GM18907 (cell line): ENCODE measurements around the gene BCDIN3D.
"Not testable (repeated sequence)": the region's sequence is repeated elsewhere in the genome, so short reads cannot be mapped to it uniquely, and the experiment has no call there.

Experiments used
- ATAC-seq: cut with Tn5 transposase; IDR thresholded peaks from one replicate; pipeline ENCODE4 v1.9.1; 2021; ENCODE audit warnings: mild to moderate bottlenecking, moderate library complexity; ENCODE audit not compliant: unreplicated experiment

Gene BCDIN3D

DNA sequence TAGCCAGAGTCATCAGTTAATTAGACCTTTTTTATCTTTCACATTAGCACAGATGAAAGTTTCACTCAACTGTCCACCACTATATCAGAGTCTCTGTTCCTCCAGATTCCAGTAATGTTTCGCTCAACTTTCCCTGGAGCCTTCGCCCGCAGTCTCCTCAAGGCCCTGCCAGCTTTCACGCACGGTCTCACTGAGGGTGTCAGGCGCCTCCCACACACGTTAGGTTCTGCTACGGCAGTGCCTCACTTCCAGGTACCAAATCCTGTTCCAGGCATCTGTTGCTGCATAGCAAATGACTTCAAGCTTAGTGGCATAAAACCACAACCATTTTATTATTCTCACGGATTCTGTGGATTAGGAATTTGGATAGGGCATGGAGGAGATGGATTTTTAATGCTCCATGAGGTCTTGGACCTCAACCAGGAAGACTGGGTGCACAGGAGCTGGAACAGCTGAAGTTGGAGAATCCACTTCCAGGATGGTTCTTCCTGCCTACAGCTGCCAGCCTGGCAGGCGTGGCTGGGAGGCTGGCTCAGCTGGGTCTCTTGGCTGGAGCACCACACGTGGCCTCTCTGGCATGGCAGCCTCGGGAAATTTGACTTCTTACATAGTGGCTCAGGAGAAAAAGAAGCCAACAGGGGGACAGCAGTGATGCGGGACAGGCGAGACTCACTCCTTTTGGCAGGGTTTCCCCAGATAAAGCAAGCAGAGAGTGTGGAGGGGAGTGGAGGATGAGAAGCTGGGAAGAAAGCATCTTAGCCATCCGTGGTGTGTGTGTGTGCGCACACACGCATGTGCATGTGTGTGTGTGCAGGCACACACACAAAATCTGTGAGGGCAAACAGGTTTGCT, 21.3 kb upstream of the BCDIN3D start:
- no peak for ATAC-seq

DNA sequence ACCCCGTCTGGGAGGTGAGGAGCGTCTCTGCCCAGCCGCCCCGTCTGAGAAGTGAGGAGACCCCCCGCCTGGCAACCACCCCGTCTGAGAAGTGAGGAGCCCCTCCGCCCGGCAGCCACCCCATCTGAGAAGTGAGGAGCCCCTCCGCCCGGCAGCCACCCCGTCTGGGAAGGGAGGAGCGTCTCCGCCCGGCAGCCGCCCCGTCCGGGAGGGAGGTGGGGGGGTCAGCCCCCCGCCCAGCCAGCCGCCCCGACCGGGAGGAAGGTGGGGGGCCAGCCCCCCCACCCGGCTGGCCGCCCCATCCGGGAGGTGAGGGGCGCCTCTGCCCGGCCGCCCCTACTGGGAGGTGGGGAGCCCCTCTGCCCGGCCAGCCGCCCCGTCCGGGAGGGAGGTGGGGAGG, 18.0 kb upstream of the BCDIN3D start:
- ATAC-seq, result not testable (repeated sequence)

DNA sequence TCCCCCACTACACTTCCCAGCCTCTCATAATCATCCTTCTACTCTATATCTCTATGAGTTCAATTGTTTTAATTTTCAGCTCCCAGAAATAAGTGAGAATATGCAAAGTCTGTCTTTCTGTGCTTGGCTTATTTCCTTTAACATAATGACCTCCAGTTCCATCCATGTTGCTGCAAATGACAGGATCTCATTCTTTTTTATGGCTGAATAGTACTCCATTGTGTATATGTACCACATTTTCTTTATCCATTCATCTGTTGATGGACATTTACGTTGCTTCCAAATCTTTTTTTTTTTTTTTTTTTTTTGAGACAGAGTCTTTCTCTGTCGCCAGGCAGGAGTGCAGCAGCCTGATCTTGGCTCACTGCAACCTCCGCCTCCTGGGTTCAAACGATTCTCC, 13.0 kb upstream of the BCDIN3D start:
- ATAC-seq, result not testable (repeated sequence)

DNA sequence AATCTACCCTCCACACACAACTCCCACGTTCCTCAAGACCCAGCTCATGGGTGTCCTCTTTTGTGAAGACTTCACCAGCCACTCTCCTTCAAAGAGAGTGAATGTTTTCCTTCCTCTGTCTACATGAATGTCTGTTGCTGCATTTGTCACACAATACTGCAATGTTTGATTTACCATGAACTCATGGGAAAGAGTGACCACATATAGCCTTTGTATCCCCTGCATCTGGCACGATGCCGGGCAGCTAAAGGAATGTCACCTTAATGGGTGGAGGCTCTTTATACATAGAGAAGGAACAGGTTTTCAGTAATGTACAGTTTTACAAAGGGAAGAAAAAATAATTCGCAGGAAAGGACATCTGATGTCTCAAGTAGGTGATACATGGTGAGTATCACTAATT, 12.1 kb upstream of the BCDIN3D start:
- no peak for ATAC-seq

DNA sequence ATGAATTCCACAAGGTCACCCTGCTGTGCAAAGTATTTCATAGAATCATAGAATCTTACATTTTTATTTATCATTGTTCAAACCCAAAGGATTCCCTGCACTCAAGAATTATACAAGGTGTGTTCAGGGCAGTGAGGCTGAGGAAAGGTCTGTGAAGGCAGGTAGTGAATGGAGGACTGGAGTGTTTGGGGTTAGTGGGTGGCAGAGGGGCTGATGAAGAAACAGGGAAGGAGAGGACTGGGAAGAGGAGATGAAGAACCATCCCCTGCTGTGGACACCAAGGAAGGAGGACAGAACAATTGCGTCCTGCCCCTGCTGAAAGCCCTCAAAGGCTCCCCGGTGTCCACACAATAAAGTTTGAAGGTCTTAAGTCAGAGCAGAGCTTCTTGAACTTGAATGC, 10.8 kb upstream of the BCDIN3D start:
- no peak for ATAC-seq

DNA sequence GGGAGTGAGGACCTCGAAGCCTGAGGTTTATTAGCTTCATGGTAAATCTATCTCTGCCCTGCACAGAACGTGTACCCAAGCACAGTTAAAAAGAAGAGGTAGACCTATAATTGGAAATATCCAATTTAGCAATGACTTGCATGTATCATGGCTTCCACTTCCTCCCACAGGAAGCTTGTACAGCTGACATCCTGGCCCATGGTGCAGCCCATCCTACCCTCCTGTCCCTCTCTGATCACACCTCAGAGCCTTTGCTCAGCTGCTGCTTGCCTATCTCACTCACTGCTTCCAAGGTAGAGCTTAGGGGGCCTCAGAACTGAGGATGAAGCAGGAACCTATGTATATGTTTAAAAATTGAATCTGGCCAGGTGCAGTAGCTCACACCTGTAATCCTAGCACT, 4.3 kb upstream of the BCDIN3D start:
- no peak for ATAC-seq

DNA sequence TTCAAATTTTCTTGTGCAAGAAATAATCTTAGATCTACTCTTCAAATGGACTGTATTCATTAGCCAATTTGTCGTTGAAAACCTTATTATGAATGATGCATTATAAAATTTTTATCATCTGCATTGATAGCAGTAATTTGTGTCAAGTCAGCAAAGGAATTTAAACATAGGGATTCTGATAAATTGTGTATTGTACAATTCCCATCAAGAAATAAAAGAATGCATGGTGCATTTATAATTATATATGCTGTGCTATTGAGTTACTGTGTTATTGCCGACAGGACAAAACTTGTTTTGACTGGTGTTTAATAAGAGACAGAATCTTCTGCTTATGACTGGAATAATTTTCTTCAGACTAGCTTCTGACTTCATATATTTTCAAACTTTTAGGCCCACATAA, 3.1 kb upstream of the BCDIN3D start:
- no peak for ATAC-seq

DNA sequence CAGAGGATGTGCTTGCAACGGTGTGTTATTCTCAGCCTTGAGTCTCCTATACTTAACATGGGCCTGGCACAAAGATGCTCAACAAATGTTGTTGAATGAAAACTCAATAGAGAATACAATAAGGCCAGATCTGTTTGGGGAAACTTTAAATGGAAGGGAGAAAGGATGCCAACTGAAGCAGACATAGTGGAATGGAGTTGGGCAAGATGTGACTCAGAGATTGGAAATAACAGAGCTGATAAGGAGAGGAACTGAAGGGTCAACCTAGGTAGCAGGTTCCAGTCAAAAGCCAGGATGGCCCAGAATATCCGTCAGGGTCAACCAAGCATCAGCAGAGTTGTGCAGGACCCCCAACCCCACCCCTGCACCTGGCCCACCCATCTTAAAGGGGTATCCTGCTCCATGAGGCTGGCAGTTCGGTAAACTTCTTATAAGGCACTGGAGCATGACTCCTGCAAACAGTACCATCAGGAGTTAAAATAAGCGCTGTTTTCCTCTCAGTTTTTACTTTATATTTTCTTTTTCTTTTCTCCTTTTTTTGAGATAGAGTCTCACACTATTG, 1.1 kb upstream of the BCDIN3D start:
- no peak for ATAC-seq

DNA sequence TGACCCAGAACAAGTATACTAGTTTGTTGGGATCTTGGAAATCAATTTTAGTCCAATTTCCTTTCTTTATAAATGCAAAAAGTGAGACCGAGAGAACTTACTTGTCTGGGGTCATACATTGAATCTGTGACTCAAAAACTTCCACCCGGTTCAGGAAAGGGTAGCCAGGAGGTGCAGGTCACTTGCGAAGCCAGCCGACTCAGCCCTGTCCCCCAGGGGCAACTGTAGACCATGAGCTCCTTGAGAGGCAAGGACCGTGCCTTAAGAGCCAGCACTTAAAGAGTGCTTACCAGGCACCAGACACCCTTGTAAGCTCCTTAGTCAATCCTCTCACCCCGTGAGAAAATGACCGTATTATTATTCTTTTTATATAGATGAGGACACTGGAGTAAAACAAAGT, 505 bp upstream of the BCDIN3D start:
- ATAC-seq, result peak; percentile 4

DNA sequence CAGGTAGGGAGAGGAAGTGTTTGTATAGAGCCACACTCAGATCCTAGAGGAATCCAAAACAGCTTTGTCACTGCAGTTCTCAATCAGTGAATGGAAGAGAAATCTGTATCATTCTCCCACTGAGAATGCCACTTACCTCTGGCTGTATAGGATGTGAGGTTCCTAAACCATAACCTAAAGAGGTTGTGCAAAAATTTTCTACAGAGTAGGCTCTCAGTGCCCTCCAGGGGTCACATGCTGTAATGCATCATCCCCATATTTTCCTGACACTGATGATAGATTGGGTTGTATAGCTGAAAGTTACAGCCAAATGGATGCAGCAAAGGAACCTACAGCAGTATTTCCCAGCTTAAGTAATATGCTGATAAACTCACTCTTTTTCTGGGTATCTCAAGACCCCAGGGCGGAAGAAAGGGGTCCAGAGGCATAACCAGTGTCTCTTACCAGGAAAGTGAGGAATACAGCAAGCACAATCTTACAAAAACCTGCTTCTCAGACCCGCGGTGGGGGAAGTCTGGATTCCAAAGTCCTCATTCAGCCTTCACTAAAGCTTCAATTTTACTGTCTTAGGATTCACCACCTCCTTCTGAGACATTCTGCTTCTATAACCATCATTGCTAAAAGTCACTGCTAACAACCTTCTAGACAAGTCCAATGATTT, 3.8 kb downstream of the BCDIN3D start:
- no peak for ATAC-seq

DNA sequence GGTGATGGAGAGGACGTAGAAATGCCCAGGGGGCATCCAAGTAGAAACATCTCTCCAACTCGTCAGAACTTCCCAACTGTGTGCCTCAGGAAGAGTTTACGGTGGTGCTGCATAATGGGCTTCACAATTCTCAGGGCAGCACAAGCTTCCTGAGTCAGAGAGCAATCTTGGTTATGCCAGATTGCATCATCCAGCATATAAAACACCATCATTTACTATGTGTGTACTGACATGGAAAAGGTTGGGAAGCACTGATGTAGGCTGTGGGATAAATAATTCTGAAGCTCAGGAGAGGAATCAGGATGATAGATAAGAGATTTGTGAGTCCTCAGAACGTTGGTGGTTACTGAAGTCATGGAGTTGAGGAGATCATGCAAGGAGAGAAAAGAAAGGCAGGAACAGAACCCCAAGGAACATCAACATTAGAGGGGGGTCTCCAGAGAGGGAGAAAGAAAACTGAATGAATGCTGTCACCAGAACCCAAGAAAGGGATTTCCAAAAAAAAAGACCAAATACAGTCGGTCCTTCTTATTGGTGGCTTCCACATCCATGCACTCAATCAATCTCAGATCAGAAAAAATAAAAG, 10.0 kb downstream of the BCDIN3D start:
- no peak for ATAC-seq

DNA sequence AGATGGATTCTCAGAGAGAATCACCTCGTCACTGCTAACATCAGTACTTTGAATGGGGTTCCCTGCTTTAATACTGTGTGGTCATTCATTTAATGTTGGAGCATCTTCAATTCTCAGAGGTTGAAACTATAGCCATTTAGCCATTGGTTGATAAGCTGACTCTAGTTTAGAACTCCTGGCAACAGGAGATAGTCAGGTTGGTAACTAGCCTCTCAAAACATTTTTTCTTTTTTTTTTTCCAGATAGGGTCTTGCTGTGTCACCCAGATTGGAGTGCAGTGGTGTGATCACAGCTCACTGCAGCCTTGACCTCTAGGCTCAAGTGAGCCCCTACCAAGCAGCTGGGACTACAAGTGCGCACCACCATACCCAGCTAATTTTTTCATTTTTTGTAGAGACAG, 11.2 kb downstream of the BCDIN3D start:
- no peak for ATAC-seq

DNA sequence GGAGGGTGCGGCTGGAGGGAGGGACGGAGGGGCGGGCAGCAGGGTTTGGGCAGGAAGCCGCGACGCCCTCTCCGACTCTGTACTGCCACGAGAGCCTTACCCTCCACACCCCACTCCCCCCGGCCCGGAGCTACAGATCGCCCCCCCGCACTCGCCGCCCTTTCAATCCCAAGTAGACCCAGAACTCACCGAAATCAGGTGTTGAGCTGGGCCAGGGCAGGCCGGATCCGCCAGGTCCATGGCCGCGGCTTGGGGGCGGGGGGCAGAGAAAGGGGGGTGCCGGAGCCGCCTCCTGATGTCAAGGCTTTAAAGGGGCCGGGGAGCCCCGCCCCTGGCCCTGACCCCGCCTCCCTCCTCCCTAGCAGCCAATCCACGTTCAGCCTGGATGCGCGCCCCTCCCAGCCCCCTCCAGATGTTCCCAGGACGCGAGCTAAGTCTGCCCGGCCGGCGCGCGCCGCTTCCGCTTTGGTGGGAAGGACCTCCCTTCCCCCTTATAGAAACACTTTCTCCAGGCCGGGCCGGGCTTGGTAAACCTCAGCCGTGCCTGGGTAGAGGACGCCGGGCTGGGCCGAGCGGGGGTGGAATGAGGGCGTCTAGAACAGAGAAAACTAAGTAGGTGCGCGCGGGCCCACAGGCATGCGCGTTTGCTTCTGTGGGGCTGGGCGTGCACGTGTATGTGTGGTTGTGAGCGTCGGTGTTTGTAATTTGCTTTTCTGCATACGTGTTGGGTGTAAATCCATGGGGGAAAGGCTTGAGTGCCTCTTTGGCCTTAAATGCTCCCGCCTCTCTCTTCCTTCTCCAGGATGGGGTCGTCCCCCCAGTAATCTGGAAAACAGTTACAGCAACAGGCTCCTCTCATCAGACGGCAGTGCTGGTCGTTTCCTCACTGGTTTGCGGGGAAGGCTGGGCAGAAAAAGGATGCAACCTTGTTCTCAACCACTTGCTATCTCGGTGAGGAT, 14.5 kb downstream of the BCDIN3D start, which contains the start of gene NCKAP5L:
NCKAP5L (minus strand) TSS at position 281 of the 959 bp plus-strand sequence. CDS start 24,369 bp downstream, outside the sequence.
- peak; percentile 83 for ATAC-seq

DNA sequence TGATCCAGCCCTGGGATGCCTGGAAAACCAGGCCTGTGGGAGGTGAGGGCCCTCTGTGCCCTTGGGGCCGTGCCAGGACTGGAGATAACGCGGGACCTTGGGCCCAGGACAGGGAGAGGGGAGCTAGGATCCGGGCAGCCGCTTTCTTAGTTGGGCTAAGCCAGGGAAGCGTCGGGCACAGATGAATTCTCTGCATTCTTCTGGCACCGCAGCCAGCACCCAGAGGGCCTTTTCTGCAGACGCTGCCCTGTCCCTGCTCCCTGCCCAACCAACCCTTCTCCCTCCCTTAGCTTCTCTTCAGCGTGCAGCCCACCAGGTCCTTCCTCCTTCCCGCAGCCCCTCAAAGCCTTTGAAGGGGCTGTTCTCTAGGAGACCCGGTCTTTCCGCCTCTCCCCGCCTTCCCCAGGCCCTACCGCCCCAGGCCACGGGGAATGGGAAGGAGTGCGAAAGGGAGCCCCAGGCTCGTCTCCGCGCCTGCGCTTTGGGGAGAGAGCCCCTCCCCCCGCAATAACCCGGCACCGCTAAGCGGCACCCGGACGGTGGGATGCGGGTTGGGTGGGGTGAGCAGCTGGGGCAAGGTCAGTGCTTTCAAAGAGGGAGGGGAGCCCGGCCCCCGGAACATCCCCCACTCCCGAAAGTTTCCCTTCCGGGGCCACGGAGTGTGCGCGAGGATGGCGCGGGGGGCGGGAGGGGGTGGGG, 15.4 kb downstream of the BCDIN3D start:
- ATAC-seq, result peak; percentile 20

DNA sequence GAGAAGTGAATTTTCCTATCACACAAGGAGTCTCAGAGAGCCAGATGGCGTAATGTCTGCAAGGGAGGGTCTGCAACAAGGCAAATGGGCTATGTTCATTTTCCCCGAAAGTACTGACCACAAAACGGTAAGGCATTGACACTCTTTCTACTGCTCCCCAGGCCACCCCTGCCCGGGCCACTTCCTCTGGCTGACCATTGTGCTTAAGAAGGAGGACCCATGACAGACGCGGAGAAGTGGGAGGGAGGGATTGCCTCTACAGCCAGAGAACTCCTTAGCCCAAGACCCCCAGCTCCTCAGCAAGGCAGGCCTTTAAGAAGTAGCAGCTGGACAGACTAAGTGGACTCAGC, 15.9 kb downstream of the BCDIN3D start:
- no peak for ATAC-seq

DNA sequence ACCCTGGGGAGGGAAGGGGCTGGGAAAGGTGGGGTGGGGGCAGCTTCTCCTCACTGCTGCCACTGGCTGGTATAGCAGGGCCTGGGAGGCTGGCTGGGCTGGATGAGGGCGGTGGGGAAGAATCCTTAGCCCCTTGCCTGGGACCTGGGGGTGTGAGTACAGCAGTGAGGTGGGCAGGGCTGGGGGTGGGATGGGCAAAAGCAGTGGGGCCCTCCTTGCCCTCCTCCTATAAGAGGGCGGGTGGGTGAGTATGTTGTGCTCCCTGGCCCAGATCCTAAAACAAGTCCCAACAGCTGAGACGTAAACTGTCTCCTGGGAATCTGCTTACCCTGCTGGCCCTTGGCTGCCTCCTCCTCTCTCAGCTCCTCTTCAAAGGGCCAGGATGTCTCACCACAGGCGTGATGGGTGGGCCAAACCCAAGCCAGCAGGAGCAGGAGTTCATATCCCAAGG, 16.9 kb downstream of the BCDIN3D start:
- ATAC-seq, result no peak

DNA sequence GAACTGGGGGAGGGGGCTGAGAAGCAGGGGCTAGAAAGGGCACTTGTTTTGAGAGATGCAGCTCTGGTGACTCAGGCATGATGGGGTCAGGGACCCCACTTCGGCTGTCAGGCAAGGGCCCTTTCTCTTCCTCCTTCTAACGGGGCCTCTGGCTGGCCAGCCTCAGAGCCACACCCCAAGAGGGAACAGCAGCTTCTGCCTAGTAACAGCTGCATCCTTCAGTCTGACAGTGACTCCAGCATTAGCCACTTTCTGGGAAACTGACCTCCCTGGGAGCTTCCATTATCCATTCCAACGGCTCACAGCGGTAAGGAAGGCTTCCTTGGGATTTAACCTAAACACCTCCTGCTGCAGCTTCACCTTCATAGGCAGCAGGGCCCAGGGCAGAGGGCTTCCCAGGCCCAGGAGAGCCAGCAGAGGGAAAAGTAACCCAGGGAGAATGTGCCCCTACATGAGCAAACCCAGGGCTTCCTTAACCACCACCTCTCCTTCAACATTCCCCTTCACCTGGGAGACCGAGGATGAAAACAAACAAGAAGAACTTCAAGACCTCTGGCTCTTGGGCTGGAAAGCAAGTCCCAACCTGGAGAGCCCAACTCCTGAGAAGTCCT, 17.4 kb downstream of the BCDIN3D start:
- no peak for ATAC-seq

DNA sequence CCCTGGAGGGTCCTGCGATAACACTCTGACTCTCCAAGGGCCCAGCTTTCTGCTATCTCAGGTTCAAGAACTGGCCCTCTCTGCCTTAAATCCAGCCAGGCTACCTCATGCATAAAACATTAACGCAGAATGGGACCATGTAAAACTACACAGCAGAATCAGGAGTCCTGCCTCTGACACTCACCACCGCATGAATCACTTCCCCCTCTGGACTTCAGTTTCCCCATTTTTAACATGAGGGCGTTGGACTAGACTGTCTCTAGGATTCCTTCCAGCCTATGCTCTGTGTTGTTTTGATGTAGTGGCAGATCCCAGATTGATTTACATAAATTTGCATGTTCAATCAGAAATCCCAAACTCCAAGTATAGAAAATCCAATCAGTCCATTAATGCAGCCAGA, 18.0 kb downstream of the BCDIN3D start:
- ATAC-seq, result no peak

DNA sequence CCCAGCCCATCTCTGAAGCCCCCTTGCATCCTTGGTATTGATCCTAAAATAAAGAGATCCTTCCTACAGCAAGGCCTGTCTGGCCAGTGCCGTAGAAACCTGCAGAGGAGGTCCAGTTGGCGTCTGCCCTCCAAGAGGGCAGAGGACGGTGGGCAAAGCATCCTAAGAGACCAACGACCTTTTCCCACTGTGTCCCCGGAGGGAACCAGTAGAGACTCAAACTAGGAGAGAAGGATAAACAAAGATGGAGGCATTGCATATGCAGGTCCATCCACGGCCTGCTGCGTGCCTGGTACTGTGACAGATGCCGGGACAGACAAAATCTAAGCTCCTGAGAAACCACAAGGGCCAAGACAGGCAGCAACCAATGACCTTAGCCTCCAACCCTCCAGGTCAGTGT, 18.5 kb downstream of the BCDIN3D start:
- no peak for ATAC-seq
